HG03039 (cell line): ENCODE measurements around the gene PFDN6.
A peak's percentile ranks its signal among the peaks of the same experiment; 100 is the strongest.

Source experiments
- ATAC-seq: cut with Tn5 transposase; IDR thresholded peaks from one replicate; pipeline ENCODE4 v1.9.1; 2021; ENCODE audit warnings: mild to moderate bottlenecking, moderate library complexity; ENCODE audit not compliant: unreplicated experiment

PFDN6 gene

GRCh38 chr6:33294086-33294823, 4.9 kb downstream of the PFDN6 start:
- no peak for ATAC-seq

GRCh38 chr6:33295621-33296369, 6.4 kb downstream of the PFDN6 start:
- no peak for ATAC-seq

GRCh38 chr6:33296797-33297405, 7.5 kb downstream of the PFDN6 start:
- ATAC-seq, result no peak

GRCh38 chr6:33297406-33297955, 8.1 kb downstream of the PFDN6 start:
- no peak for ATAC-seq

GRCh38 chr6:33297956-33298772, 8.8 kb downstream of the PFDN6 start:
- ATAC-seq, result no peak

- peak; percentile 26 for ATAC-seq
Observed at GRCh38 chr6:33298773-33299236, 9.4 kb downstream of the PFDN6 start, which contains the start of gene RGL2. TSS of gene RGL2 (minus strand) at chr6:33298942. CDS start at chr6:33298610, 332 bp downstream.

GRCh38 chr6:33299237-33299944, 10.0 kb downstream of the PFDN6 start:
- peak; percentile 52 for ATAC-seq

GRCh38 chr6:33301877-33302276, 12.5 kb downstream of the PFDN6 start:
- no peak for ATAC-seq

- no peak for ATAC-seq
Observed at GRCh38 chr6:33304216-33304615, 14.8 kb downstream of the PFDN6 start.

- ATAC-seq, result no peak
Observed at GRCh38 chr6:33305052-33305451, 15.7 kb downstream of the PFDN6 start.

GRCh38 chr6:33306356-33306755, 17.0 kb downstream of the PFDN6 start:
- no peak for ATAC-seq

- ATAC-seq, result no peak
Observed at GRCh38 chr6:33312361-33313104, 23.1 kb downstream of the PFDN6 start.

GRCh38 chr6:33313105-33313708, 23.8 kb downstream of the PFDN6 start:
- peak; percentile 0 for ATAC-seq

GRCh38 chr6:33313709-33314514, 24.5 kb downstream of the PFDN6 start, which contains the start of gene TAPBP:
TSS of gene TAPBP (minus strand) at chr6:33314078. CDS start at chr6:33314041, 37 bp downstream.
- peak; percentile 32 for ATAC-seq

- ATAC-seq, result no peak
Observed at GRCh38 chr6:33314515-33314942, 25.1 kb downstream of the PFDN6 start.

GRCh38 chr6:33314943-33315792, 25.8 kb downstream of the PFDN6 start:
- no peak for ATAC-seq
